GM18517 (cell line): ENCODE results near the gene IER3.
A peak's percentile ranks its signal among the peaks of the same experiment; 100 is the strongest.
"Not testable (repeated sequence)": the region's sequence is repeated elsewhere in the genome, so short reads cannot be mapped to it uniquely, and the experiment has no call there.

Source experiments
- ATAC-seq: cut with Tn5 transposase; IDR thresholded peaks from one replicate; pipeline ENCODE4 v1.9.1; 2021; ENCODE audit warnings: mild to moderate bottlenecking, moderate library complexity; ENCODE audit not compliant: unreplicated experiment

The IER3 gene

GRCh38 chr6:30769088-30769852 is 24.9 kb upstream of the IER3 start:
- no peak for ATAC-seq

GRCh38 chr6:30768634-30769087 is 24.3 kb upstream of the IER3 start:
- ATAC-seq = no peak

GRCh38 chr6:30767944-30768301 is 23.6 kb upstream of the IER3 start:
- no peak for ATAC-seq

GRCh38 chr6:30767158-30767943 is 23.0 kb upstream of the IER3 start:
- ATAC-seq = peak; percentile 62

GRCh38 chr6:30766461-30767157 is 22.3 kb upstream of the IER3 start:
- no peak for ATAC-seq

- ATAC-seq = not testable (repeated sequence)
Observed at GRCh38 chr6:30765495-30765894, 21.1 kb upstream of the IER3 start.

- not testable (repeated sequence) for ATAC-seq
Observed at GRCh38 chr6:30764490-30765043, 20.2 kb upstream of the IER3 start.

GRCh38 chr6:30763618-30764489 is 19.5 kb upstream of the IER3 start:
- ATAC-seq = peak; percentile 43

- no peak for ATAC-seq
Observed at GRCh38 chr6:30763155-30763617, 18.8 kb upstream of the IER3 start.

GRCh38 chr6:30761791-30762429 is 17.6 kb upstream of the IER3 start:
- ATAC-seq = no peak

GRCh38 chr6:30760549-30760948 is 16.2 kb upstream of the IER3 start:
- no peak for ATAC-seq

- no peak for ATAC-seq
Observed at GRCh38 chr6:30759575-30760239, 15.4 kb upstream of the IER3 start.

- ATAC-seq = no peak
Observed at GRCh38 chr6:30757261-30757904, 13.0 kb upstream of the IER3 start.

- not testable (repeated sequence) for ATAC-seq
Observed at GRCh38 chr6:30756405-30757003, 12.2 kb upstream of the IER3 start.

- no peak for ATAC-seq
Observed at GRCh38 chr6:30754631-30755030, 10.3 kb upstream of the IER3 start.

- no peak for ATAC-seq
Observed at GRCh38 chr6:30752157-30752927, 8.0 kb upstream of the IER3 start.

GRCh38 chr6:30750379-30750668 is 6.0 kb upstream of the IER3 start:
- ATAC-seq = no peak
